GM18858 (cell line): ENCODE data around the gene DYRK4.

ENCODE experiments used
- ATAC-seq: cut with Tn5 transposase; IDR thresholded peaks from one replicate; pipeline ENCODE4 v1.9.1; 2021; ENCODE audit not compliant: unreplicated experiment

Gene DYRK4

DNA sequence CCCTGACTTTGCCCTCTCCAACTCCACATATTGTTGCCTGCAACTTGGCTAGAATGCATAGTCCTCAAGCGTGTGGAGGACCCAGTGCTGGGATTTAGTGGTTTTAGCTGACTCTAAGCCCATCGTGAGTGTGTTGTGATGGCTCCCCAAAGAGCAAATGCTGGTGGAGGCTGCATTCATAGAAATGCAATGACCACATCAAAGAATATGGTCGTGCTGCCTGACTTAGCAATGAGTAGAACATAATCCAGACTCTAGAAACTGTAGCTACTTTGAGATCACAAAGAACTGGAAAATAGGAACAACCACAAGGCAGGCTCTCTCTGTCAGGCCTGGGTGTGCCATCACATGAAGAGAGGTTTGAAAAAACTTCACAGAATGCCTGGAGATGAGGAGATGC is 1.3 kb downstream of the DYRK4 start:
- no peak for ATAC-seq

DNA sequence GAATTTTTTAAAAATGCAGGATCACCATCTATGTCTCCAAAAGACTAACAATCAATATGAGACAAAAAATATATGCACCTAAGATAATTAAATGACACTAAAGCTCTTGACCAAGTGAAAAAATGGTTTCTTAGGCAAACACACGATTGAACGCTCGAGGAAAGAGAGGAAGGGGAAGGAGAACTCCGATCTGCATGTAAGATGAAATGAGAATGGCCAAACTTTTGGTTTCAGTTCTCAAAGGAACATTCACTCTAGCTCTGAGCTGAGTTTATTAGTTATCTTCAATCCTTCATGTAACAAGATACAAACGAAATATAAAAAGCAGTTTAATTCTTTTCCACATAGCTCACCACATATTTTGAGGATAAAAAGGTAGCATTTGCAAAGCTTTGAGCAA is 2.8 kb downstream of the DYRK4 start:
- ATAC-seq = no peak

DNA sequence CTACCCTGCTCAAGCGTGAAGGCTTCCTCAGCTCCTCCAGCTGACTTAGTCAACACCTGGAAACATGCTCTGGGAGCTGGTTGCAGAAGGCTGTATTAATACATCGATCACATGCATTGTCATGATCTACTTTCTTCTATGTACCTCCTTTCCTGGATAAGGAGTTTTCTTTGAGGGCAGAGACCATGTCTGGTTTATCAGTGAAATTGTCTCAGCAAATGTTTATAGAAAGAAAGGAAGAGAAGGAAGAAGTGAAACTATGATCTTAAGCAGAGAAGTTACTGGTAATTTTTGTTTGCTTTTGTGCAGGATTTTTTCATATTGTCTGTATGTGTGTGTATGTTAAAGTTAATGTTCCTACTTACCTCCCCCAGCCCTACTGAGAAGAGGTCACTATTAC is 4.5 kb downstream of the DYRK4 start:
- no peak for ATAC-seq

DNA sequence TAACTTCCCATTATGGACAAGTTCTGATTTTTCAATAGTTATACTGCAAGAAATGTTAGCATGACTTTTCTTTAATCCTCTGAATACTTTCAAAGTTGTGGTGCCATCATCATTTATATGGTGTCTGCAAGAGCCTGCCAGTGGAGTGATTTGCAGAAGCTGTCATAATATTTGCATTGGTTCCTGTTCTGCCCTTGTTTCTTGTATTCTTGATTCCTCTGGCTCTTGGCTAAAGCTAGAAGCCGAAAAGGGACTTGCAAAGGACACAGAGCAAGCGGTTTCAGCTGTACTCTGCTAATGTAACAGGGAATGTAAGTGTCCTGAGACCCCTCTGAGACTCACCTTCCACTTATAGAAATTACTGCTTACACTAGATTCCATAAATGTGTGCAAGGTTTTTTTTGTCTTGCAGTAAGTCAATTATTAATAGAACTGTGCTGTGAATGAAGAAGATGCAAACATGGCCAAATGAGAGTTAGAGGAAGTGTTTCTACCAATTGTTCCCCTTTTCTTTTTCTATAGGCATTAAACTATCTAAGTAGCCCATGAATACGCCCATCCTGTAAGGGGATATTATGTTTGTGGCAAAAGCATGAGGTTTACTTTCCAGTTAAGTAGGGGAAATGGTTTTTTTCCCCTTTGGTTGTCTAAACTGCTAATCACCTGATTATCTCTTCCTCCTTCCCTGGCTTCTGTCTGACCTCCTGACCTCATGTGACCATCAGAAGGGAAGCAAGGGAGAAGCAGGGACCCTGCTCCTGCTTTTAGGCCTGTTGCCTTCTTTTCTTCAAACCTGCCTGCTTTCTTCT is 5.3 kb downstream of the DYRK4 start:
- ATAC-seq = no peak

DNA sequence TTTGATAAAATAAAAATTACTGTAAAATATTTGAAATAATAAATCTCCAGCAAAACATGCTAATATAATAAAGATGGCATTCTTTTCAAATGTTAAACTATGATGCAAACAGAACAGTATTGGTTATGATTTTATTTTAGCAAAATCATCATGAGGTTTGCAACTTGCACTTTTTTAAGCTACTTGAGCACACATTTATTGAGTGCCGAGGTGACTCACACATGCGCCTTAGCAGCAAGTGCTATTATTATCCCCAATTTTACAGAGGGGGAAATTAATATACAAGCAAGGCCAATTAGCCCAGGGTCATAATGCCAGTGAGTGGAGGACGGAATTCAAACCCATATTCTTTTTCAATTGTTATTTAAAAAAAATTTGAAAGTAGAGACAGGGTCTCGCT is 7.3 kb downstream of the DYRK4 start:
- no peak for ATAC-seq

DNA sequence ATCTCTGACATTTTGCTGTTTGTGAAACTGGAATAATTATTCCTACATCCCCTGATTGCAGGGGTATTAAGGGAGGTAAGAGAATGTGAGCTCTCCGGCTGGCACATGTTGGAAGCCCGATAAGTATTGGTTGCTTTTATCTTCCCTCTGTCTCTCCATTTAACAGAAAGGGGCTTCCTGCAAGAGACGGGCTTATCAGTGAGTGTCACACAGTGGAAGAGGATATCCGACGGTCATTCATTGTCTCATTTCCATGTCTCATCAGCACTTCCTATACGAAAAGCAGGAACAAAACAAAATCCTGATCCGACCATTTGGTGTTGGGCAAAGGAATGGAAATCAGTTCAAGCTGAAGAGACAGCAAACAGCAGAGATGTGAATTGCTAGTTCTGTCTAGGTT is 10.7 kb downstream of the DYRK4 start:
- no peak for ATAC-seq

DNA sequence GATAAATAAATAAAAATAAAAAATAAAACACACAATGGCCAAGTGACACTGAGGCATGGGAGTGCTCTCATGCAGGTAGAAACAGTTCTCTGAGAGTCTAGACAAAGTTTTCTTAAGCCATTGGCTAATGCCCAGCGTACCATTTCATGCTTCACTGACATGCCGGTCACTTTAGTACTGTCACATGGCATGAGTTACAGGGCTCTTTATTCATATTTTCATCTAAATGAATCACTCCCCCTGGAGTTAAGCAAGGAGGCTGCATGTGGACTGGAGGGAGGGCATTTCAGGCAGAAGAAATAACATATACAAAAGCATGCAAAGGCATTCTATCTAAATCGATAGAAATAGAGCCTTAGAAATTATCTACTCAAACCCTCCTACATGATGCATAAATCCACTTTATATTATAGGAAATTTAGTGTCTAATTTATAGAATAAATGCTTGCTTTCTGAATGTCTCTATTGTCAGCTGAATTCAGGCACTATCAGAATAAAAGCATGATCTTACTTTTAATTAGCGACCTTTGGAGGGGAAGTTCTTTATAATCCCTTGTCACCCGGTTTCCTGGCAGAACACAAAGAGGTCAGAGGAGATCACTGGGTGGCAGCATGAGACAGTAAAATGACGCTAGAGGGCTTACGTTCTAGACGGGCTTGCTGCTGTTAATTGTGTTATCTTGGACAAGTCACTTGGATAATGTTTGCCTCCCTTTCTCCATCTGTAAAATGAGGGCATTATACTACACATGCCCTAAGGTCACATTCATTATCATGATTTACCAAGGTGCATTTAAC is 17.5 kb downstream of the DYRK4 start:
- no peak for ATAC-seq

DNA sequence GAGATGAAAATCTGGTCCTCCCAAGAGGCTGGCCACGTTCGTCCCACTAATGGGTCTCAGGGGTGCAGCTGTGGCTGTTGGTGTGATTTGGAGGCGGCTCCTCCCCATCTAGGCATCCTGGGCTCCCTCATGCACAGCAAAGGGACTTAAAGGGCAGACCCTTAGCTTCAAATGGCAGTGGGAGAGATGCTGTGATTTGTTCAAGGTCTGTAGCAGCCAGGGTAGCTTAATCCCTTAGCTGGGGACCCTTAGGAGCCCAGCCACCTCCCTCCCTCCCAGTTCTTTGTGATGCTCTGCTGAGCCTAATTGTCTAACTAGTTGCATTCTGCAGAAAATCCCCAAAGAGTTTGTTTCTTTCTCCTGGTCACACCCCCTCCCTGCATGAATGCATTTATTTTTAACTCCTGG is 18.3 kb downstream of the DYRK4 start:
- ATAC-seq = no peak

DNA sequence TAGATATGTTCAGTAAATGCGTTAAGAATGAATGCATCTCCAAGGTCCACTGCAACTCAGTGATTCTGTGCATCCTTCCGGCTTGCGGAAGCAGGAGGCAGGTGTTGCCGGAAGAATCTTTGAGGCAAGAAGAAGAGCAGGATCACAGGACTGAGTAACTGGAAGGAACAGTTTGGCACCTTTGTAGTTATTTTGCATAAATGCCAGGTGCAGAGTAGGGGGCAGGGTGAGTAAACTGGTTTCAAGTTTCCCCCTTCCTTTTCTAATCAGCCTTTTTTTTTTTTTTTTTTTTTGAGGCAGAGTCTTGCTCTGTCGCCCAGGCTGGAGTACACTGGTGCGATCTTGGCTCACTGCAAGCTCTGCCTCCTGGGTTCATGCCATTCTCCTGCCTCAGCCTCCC is 22.3 kb downstream of the DYRK4 start:
- no peak for ATAC-seq

DNA sequence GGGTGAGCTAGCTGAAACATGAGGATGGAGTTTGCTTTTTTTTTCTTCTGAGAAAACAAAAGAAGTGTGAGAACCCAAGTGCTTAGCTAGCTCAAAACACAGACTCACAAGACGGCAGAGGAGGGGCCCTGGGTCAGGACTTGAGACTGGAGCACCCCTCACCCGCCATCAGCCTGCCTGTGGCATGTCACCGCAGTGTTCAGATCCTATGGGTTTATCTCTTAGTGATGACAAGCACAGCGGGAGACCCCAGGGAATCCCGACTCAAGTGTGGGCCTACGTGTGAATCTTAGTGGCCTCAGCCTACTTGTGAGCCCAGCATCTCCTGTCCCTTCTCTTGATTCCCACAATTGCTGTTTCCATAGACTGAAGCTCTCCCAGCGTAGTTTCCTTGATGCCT is 22.9 kb downstream of the DYRK4 start:
- ATAC-seq = no peak

DNA sequence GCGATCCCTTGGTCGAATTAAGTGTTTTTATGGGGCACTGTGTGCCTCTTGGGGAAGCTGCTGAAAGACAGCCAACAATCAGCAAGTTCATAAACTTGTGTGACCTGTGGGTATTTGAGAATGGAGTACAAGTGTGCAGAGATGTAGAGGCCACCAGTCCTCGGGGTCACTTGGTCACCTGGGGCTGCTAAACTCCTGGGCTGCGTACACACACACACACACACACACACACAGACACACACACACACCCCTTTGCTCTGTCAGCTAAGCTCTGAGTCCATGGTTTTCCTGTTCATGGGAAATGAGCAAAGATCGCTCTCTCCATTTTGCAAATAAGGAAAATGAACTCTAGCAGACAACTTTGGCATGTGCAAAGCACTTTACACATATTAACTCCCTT is 24.5 kb downstream of the DYRK4 start:
- ATAC-seq = no peak

DNA sequence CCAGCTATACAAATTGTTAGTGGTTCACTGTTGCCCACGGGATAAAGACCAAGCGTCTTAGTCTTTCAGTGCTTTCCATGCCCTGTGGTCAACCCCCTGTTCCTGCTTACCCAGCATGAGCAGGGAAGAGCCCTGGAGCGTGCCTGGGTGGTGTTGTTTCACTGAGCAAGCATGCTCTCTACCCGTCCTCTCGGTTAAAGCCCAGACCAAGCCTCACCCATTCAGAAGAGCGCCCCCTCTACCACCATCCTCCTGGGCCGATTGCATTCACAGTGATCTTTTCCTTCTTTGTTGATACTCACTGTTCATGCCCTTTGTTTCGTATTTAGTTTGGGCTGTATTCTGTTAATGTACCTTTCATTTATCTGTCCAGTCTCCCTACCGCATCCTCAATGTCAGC is 25.1 kb downstream of the DYRK4 start:
- no peak for ATAC-seq

DNA sequence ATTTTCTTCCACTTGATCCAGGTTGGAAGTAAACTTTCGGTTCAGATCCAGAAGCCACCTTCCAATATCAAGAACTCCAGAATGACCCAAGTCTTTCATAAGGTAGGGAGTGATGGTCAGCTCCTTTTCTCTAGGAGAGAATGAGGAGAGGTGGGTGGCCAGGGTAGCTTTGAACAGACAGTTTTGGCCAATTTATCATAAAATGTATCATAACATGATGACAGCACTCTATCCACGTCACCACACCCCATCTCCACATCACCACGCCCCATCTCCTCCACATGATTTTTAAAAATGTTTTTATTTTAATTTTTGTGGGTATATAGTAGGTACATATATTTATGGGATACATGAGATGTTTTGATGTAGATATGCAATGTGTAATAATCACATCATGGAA is 26.9 kb downstream of the DYRK4 start:
- no peak for ATAC-seq

DNA sequence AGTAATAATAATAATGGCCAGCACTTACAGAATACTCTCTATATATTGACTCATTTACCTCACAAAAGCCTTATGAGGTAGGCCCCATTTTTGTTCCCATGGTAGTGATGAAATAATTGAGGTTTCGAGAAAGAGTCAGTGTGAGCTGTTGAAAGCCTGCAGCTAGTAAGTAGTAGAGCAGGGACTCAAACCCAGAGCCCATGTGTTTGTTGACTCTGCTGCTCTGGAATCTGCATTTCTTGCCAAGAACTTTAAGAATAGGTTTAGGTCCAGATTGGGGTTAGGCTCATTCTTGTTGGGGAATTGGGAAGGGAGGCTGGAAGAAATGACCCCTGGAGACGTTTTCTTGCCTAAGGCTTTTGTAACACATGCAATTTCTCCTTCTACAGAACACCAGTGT is 27.9 kb downstream of the DYRK4 start:
- no peak for ATAC-seq

DNA sequence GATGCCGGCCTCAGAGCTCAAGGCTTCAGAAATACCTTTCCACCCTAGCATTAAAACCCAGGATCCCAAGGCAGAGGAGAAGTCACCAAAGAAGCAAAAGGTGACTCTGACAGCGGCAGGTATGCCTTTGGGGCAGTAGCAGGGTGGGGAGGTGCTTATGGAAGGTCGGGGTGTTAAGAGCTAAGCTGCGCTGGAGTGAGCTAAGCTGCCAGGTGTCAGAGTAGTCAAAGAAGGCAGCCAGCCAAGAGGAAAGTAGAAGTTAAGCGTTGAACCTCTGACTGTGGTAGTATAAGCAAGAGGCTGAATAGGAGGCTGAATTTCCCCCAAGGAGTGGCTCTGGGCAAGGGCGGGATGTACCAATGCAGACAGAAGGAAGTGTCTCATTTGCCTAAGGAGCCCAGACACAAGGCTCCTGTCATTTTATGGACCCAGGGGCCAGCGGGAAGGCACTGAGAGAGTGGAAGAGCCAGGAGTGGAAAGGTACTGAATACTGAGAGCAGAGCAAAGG is 29.2 kb downstream of the DYRK4 start:
- no peak for ATAC-seq

DNA sequence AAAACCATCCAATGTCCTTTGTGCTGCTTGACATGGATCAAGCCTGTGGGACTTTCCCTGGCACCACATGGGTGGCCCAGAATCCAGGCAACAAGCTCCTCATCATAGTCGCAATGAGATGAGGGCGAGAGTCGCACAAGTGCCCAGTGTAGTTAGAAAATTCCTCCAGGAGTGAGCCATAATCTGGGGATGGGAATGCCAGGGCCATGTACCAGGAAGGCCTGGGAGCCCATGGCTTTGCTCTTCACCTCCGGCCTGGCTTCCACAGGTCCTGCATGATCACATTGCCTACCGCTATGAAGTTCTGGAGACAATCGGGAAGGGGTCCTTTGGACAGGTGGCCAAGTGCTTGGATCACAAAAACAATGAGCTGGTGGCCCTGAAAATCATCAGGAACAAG is 33.9 kb downstream of the DYRK4 start:
- ATAC-seq = no peak

DNA sequence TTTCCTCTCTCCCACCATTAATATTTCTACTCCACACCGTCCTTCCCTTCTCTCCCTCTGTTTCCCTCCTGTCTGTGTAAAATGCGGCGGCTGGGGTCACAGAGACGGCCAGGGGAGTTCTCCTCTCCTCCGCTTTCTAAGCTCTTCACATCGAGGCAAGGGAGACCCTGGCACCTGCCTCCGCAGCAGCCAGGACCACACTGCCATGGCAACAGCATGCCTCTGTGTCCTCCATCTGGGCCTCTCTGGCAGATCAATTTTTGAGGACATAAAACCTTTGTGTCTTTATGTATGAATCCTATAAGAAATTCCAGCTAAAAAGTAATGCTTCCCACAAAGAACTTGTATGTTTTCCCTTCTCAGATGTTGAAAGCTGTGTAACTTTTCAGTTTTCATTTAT is 41.4 kb downstream of the DYRK4 start:
- no peak for ATAC-seq

DNA sequence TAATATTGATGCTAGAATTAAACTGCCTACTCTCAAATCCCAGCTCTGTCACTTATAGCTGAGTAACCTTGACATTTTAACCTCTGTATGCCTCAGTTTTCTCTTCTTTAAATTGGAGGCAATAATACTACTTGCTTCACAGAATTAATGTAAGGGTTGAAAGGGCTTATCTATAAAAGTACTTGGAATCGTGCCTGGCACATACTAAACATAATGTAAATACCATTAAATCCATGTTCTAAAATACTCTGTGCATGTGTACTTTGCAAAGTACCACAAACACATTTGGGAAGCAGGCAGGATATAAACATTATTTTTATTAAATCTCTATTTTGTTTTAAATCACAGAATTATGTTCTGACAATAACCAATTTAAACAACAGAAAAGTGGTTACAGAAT is 41.9 kb downstream of the DYRK4 start:
- ATAC-seq = no peak

DNA sequence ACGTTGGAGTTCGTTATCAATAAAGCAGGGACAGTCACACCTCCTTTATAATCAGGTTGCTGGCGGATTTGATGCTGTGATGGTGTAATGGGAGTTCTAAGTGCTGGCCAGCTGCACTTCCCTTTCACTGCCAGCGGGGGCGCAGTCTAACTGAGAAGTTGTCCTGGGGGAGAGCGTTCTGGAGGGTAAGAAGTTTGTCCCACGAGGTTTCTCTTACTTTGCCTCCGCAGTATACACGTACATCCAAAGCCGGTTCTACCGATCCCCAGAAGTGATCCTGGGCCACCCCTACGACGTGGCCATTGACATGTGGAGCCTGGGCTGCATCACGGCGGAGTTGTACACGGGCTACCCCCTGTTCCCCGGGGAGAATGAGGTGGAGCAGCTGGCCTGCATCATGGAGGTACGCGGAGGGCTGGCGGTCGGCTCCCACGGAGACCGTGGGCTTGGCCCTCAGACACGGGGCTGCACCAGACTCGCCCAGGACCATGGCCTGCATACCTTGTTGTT is 42.7 kb downstream of the DYRK4 start:
- peak; percentile 86 for ATAC-seq

DNA sequence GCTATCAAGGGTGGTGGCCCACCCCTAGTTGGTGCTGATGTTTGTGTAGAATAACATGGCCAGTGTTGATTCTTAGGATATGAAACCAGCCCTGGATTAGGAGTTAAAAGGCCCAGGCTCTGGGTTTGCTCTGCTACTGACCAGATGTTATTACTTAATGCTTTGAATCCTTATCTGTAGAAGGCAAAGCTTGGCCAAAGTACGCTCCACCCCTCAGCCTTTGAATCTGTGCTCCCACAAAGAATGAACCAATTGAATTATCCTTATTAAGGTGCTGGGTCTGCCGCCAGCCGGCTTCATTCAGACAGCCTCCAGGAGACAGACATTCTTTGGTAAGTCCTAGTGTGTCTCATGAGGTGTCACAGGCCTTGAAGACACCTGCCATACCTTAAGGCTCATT is 45.0 kb downstream of the DYRK4 start:
- ATAC-seq = no peak

DNA sequence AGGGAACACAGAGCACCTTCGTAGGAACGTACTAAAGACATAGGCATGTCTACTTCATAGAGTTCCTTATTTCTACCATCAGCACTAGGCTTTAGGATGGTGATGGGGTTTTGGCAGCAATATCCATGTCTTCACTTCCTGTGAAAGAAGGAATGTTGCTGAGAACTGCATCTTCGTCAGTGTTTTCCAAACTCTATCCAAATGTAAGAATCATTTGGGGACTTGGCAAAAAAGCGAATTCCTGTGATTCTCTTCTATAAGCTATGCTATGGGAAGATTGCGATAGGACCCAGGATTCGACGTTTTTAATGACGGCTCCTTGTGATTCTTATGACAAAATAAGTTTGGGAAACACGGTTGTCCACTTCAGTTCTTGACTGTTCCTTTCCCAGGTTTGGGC is 47.1 kb downstream of the DYRK4 start:
- ATAC-seq = no peak

DNA sequence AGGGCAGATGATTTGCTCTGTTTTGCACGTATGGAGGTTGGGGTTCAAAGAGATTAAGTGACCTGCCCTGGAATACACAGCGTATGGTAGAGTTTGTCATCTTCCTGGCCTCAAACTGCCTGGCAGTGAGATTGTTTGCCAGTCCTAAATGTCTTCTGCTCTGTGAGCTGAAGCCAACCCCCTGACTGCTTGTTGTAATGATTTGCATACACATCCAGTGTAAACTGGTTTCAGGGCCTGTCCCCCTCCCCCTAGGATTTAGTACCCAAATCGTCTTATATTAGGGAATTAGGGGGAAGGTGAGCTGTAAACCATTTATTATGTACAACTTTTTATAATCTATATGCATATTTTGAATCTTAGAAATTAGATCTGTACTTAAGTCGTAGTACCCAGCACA is 48.5 kb downstream of the DYRK4 start:
- no peak for ATAC-seq
